HEK293T (cell line): ENCODE results near the gene DLG4.

ENCODE experiments used
- BHLHE40 ChIP-seq: fragments of 450-650 bp; IDR thresholded peaks from 2 replicates; pipeline ENCODE4 v1.6.1; 2016; ENCODE audit warnings: mild to moderate bottlenecking, moderate library complexity, borderline replicate concordance
- ELF4 ChIP-seq: fragments of 450-650 bp; IDR thresholded peaks from 2 replicates; pipeline ENCODE4 v1.6.1; 2017; ENCODE audit warnings: antibody characterized with exemption
- FOXA1 ChIP-seq: fragments of 450-650 bp; IDR thresholded peaks from 2 replicates; pipeline ENCODE4 v1.6.1; 2016; ENCODE audit warnings: mild to moderate bottlenecking
- FOXK2 ChIP-seq: fragments of 450-650 bp; IDR thresholded peaks from 2 replicates; pipeline ENCODE4 v1.6.1; 2016; ENCODE audit warnings: mild to moderate bottlenecking
- FOXM1 ChIP-seq: fragments of 450-650 bp; IDR thresholded peaks from 2 replicates; pipeline ENCODE4 v1.6.1; 2017; ENCODE audit warnings: mild to moderate bottlenecking, borderline replicate concordance
- HDGF ChIP-seq: fragments of 450-650 bp; IDR thresholded peaks from 2 replicates; pipeline ENCODE4 v1.6.1; 2017; ENCODE audit warnings: antibody characterized with exemption, borderline replicate concordance
- SUZ12 ChIP-seq: fragments of 450-650 bp; IDR thresholded peaks from 2 replicates; pipeline ENCODE4 v1.6.1; 2016; ENCODE audit warnings: mild to moderate bottlenecking
- TARDBP ChIP-seq: fragments of 450-650 bp; IDR thresholded peaks from 2 replicates; pipeline ENCODE4 v1.6.1; 2016

- TF ChIP-seq FOXM1 (no peak), BHLHE40 (no peak), TARDBP (no peak), SUZ12 (no peak), FOXA1 (no peak), ELF4 (no peak), HDGF (no peak), FOXK2 (no peak)
These were observed 10.7 kb downstream of the DLG4 start for GRCh38 chr17:7208754-7209460.
